LNCaP clone FGC (cell line): ENCODE data around the gene PCSK9.

Experiments
- DNase-seq: peaks from one replicate; pipeline ENCODE4 v3.0.0-alpha.2; 2011; ENCODE audit warnings: low read depth
- H3K4me3 ChIP-seq: 2 replicates; pipeline ENCODE4 v1.5.1; 2011; ENCODE audit warnings: mild to moderate bottlenecking, low read depth, low read length, control low read depth
- CTCF ChIP-seq: IDR thresholded peaks from 2 replicates; pipeline ENCODE4 v1.5.1; 2012; ENCODE audit warnings: mild to moderate bottlenecking; ENCODE audit not compliant: control insufficient read depth, insufficient read depth; ENCODE audit errors: extremely low read depth

PCSK9 gene

GRCh38 chr1:55007625-55008024 lies 31.7 kb upstream of the PCSK9 start:
- no peak for DNase-seq

GRCh38 chr1:55010194-55010886 lies 29.0 kb upstream of the PCSK9 start:
- no peak overlapping the region for H3K4me3 ChIP-seq
- no peak for TF ChIP-seq CTCF
- DNase-seq: no peak

More at GRCh38 chr1:55007625-55008024, 31.7 kb upstream of the PCSK9 start:
- no peak for TF ChIP-seq CTCF
- H3K4me3 ChIP-seq: no peak overlapping the region

- no peak overlapping the region for H3K4me3 ChIP-seq
- no peak for TF ChIP-seq CTCF
- DNase-seq: no peak
Measured at GRCh38 chr1:55010887-55011217, 28.5 kb upstream of the PCSK9 start.

- no peak overlapping the region for H3K4me3 ChIP-seq
- no peak for TF ChIP-seq CTCF
- DNase-seq: no peak
Measured at GRCh38 chr1:55012661-55013060, 26.7 kb upstream of the PCSK9 start.

GRCh38 chr1:55015123-55015522 lies 24.2 kb upstream of the PCSK9 start:
- no peak for TF ChIP-seq CTCF
- peak; percentile 15 for DNase-seq
- H3K4me3 ChIP-seq: no peak overlapping the region

GRCh38 chr1:55015731-55016620 lies 23.4 kb upstream of the PCSK9 start:
- H3K4me3 ChIP-seq: no peak overlapping the region
- DNase-seq: no peak

More at GRCh38 chr1:55015731-55016620, 23.4 kb upstream of the PCSK9 start:
- no peak for TF ChIP-seq CTCF
